IPS-11a (cell line): ENCODE measurements around the gene COL1A1.

Source experiments
- H3K4me3 ChIP-seq: one replicate; pipeline ENCODE4 v1.5.1; 2013; ENCODE audit warnings: low read depth, low read length, control low read depth

Gene COL1A1

DNA sequence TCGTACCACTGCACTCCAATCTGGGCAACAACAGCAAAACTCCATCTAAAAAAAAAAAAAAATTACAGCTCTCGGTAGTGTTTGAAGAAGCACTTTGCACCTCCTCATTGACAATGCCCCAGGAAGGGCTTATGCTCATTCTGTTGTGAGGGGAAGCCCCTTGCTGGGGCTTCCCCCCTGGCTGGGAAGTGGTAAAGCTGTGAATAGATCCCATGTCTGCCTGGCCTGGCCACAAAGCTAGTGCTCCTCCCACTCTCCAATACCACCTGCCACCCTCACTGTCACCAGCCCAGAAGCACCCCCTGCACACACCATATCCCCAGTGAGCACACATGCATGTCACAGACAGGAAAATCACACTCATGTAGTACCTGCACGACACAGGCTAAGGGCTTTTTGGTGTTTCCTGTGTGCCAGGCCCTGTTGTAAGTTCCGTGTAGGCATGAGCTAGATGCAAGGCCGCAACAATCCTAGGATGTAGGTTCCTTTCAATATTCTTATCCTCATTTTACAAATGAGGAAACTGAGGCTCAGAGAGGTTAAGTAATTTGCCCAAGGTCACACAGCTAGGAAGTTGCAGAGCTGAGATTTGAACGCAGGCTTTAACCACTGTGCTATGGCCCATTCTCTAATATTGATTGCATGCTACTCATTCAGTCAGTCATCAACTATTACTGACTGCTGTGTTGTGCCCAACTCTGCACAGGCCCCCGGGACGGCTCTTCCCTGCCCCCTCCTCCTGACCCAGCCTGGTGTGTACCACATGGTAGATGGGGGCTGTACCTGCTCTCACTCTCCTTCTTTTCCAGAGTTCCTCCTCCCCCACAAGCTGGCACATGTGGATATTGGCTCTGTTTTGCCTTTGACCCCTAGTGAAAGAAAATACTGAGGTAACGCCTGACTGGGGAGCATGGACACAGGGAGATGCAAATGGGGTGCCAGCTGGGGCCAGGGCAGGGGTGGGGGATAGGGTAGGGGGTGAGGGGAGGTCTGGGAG lies 11.9 kb upstream of the COL1A1 start:
- H3K4me3 ChIP-seq = no peak overlapping the region

DNA sequence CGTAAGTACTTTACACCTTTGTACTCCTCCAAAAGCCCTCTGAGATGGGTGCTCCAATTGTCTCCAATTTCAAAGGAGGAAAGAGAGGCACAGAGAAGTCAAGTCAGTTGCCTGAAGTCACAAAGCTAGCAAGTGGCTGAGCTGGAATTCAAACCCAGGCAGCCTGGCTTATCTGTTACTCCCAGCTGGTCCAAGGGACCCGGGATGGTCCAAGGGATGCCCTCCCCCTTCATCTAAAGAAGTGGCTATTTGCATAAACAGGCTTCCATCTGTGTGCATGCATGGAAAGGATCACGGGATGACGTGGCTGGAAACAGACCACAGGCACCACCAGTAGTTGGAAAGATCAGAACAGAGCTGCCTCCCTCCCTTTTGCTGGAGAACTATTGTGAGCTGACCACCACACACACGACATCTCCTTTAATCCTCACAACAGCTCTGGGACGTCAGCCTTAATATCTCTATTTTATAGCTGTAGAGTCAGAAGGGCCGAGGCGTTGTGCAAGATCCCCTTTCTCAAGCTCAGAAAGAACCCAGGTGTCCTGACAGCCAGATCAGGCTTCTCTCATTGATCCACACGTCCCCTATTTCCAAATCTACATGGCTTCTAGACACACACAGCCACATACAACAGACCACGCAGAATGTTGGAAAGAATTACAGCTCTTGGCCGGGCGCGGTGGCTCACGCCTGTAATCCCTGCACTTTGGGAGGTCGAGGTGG lies 10.9 kb upstream of the COL1A1 start:
- H3K4me3 ChIP-seq = no peak overlapping the region

DNA sequence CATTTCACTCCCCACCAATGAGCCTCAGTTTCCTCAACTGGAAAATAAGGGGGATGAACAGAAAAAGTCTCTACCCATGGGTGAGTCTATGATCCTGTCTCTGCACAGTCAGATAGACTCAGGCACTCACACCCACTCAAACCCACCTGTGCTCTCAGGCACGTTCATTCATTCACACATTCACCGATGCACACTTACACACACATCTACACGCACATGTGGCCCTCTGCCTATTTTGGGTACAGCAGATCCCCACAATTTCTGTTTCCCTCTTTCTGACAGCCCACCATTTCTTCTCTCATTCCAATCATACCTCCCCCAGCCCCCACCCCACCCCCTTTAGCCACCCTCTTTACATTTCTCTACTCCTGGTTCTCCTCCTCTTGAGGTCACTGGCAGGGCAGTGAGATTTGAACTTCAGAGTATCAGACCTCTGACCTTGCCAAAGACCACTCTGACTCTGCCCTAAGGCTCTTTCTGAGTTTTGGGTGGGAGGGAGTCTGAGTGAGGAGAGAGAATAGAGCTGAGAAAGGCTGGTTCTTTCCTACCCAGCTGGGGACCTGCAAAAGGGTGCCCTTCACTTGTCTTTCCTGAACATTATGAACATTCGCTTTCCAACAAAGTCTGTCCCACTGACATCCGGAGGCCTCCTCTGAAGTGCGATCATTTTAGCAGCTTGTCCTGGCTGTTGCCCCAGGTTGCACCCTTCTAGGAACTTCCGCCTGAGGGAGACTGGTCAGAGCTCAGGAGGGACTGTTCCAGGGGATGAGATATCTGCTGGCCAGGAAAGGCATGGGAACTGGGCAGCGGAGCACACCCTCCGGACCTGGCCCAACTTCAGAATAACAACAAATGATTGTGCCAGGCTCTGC lies 10.1 kb upstream of the COL1A1 start:
- no peak overlapping the region for H3K4me3 ChIP-seq

- no peak overlapping the region for H3K4me3 ChIP-seq
These were observed 9.1 kb upstream of the COL1A1 start for GRCh38 chr17:50210240-50211225.

- H3K4me3 ChIP-seq = no peak overlapping the region
These were observed 8.2 kb upstream of the COL1A1 start for GRCh38 chr17:50209472-50210239.

GRCh38 chr17:50209133-50209471 lies 7.7 kb upstream of the COL1A1 start:
- H3K4me3 ChIP-seq = no peak overlapping the region

- H3K4me3 ChIP-seq = no peak overlapping the region
These were observed 7.2 kb upstream of the COL1A1 start for GRCh38 chr17:50208611-50209061.

DNA sequence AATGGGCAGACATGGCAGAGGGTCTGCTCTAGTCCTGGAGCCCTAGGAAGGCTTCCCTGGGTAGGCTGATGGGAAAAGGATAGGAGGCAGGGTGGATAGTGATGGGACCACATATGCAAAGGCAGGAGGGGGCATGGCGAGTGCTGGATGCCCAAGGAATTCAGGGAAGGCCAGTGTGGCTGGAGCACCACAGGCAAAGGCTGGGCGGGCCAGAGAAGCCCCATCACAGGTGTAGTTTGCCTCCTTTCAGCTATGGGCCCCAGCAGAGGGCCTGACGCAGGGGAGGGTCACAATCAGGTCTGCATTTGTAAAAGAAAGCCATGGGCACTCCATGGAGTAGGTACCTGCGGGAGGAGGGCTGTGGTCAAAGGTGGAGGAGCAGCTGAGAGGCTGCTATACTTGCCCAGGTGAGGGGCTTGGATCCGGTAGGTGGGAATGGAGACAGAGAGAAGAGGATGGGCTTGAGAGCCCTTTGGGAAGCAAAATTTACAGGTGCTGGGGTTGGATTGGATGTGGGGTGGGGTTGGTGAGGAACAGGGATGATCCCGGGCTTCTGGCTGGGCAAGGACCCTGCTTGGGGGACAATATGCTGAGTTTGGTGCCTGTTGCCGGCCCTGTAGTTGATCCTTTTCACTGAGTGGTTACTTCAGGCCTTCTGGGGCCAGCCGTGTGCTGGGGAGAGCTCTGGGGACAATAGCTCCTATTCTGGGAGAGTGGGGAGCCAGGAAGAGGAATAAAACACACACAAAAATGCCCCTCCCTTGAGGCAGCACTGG lies 6.5 kb upstream of the COL1A1 start:
- H3K4me3 ChIP-seq = no peak overlapping the region

DNA sequence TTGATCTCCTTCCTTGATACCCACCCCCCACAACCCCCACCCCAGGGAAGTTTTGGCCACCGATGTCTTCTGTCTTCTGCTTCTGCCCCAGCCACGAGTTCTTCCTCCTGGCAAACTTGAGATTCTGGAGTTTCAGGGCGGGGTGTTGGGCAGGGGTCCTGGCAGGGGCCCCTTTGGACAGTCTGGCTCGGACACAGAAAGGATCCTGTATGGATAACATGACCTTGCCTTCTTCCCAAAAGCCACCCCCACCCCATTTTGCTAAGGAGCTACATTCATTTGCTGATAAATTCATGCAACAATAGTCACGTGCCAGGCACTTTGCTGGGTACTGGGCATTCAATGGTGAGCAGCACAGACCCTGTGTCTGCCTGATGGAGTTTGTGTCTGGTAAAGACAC lies 5.9 kb upstream of the COL1A1 start:
- H3K4me3 ChIP-seq = no peak overlapping the region

DNA sequence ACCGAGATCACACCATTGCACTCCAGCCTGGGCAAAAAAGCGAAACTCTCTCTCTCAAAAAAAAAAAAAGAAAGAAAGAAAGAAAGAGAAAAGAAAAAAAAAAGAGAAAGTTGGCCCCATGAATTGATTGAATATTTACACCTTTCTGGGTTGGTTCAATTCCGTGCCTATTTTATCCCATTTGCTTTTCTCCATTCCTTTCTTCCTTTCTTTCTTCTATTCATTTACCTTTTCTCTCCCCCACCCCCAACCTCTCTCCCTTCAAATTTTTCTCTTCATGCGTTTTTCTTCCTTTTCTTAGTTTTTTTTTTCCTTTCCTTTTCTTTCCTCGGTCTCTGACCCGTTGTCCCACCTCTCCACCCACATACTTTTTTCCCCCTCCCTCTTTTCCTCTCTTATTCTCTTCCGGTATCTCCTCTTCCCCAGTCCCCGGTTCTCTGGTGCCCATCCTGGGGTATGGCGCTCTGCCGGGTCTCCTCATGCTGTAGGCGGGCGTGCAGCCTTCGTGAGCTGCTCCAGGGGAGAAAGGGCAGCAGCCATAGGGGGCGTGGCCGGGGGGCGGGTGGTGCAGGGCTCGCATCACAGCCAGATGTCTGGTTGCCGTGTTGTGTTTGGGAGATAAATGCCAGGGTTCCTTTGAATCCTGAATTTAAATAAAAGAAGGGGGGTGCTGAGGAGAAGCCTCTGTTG lies 5.3 kb upstream of the COL1A1 start:
- no peak overlapping the region for H3K4me3 ChIP-seq

DNA sequence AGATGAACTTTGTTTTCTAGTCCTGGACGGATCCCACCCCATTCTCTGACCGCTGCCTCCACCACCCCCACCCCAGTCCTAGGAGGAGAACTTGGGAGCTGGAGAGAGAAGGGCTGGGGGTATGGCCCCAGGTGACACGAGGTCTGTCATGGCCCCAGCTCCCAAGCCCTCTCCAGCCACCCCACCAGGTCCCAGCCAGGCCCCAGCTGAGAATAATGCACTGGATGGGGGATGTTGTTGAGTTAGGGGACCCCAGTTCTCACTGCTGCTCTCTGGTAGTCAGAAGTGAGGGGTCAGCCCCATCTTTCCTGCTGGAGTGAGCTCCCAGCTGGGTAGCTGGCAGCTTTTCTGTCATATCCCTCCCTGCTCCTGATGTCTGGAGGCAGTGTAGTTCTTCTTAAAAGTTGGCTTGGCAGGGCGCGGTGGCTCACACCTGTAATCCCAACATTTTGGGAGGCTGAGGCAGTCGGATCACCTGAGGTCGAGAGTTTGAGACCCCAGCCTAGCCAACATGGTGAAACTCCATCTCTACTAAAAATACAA lies 4.6 kb upstream of the COL1A1 start:
- H3K4me3 ChIP-seq = no peak overlapping the region

DNA sequence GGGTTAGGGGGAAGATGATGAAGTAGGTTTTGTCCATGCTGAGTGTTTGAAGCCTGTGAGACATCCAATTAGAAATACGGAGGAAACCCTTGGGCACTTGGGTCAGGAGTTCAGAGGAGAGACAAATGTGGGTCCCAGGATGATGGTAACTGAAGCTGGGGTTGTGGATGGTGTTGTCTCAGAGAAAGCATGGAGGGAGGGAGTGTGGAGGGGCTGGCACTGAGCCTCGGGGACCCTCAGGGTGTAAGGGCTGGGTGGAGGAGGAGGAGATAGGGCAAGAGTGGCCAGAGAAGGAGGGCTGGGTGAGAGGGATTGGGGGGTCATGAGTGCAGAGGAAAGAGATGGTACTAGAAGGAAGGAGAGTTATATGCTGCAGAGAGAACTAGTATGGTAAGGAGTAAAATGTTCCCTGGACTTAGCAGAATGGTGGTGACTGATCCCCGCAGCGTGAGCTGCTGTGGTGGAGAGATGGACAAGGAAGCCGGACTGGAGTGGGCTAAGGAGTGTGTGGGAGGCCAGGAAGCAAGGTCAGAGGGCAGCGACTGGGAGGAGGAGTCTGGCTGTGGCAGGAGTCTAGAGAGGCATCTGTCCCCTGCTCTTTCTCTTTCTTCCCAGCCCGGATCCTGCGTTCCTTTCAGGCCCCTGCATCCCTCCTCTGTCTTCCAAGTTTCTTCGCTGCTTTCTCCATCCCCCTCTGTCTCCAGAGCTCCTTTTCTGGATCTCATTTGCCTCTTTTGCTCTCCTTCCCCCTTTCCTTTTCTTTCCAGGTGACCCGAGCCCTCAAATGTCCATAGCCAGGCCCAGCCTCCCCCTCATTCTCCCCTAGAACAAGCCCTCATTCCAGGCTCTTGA lies 3.9 kb upstream of the COL1A1 start:
- H3K4me3 ChIP-seq = no peak overlapping the region

- no peak overlapping the region for H3K4me3 ChIP-seq
These were observed 3.0 kb upstream of the COL1A1 start for GRCh38 chr17:50204431-50204830.

- H3K4me3 ChIP-seq = no peak overlapping the region
These were observed 2.3 kb upstream of the COL1A1 start for GRCh38 chr17:50203604-50204345.

GRCh38 chr17:50203086-50203485 lies 1.7 kb upstream of the COL1A1 start:
- H3K4me3 ChIP-seq = no peak overlapping the region
